Neural cell (in vitro differentiated cells): Measurements from ENCODE around the gene SP4. TPM values are rescaled to one million over a fixed set of nuclear protein-coding genes. Genes with fewer than 3 reads are reported as not detected.

ENCODE experiments used
- H2AFZ ChIP-seq: fragments of 200-600, 300-800 bp; sonication (generic), shearing (Covaris generic); 2 replicates; pipeline ENCODE4 v1.6.0; 2014; ENCODE audit warnings: low read depth, mild to moderate bottlenecking, antibody characterized with exemption, low read length, moderate library complexity
- H3F3A ChIP-seq: fragments of 200-600 bp; shearing (Covaris generic); 2 replicates; pipeline ENCODE4 v1.6.1; 2016; ENCODE audit warnings: mild to moderate bottlenecking, moderate library complexity, mixed read lengths, antibody characterized with exemption, low read length; ENCODE audit not compliant: insufficient read depth, poor library complexity, severe bottlenecking
- H3K27ac ChIP-seq: fragments of 200-600, 300-800 bp; sonication (generic), shearing (Covaris generic); 2 replicates; pipeline ENCODE4 v1.5.1; 2014; ENCODE audit warnings: mild to moderate bottlenecking, low read length, moderate library complexity
- H3K27me3 ChIP-seq: fragments of 300-800, 200-600 bp; sonication (generic), shearing (Covaris generic); 2 replicates; pipeline ENCODE4 v1.6.0; 2014; ENCODE audit warnings: mild to moderate bottlenecking, low read depth, low read length, moderate library complexity; ENCODE audit not compliant: insufficient read depth
- H3K36me3 ChIP-seq: fragments of 300-800, 200-600 bp; sonication (generic), shearing (Covaris generic); 2 replicates; pipeline ENCODE4 v1.5.1; 2014; ENCODE audit warnings: mild to moderate bottlenecking, antibody characterized with exemption, low read length, moderate library complexity; ENCODE audit not compliant: insufficient read depth
- H3K4me2 ChIP-seq: fragments of 300-800, 200-600 bp; sonication (generic), shearing (Covaris generic); 2 replicates; pipeline ENCODE4 v1.6.0; 2014; ENCODE audit warnings: mild to moderate bottlenecking, low read length
- H3K4me3 ChIP-seq: fragments of 300-800, 200-600 bp; sonication (generic), shearing (Covaris generic); 2 replicates; pipeline ENCODE4 v1.5.1; 2014; ENCODE audit warnings: mild to moderate bottlenecking, low read length, moderate library complexity
- H3K79me2 ChIP-seq: fragments of 200-600 bp; shearing (Covaris generic); replicated peaks from 2 replicates; pipeline ENCODE4 v1.6.0; 2014; ENCODE audit warnings: mild to moderate bottlenecking, low read length, moderate library complexity; ENCODE audit not compliant: insufficient read depth
- H3K9ac ChIP-seq: fragments of 300-800, 200-600 bp; sonication (generic), shearing (Covaris generic); 2 replicates; pipeline ENCODE4 v1.6.1; 2016; ENCODE audit warnings: mild to moderate bottlenecking, low read length, mixed read lengths
- H3K9me2 ChIP-seq: fragments of 200-600 bp; shearing (Covaris generic); 2 replicates; pipeline ENCODE4 v1.6.1; 2016; ENCODE audit warnings: mild to moderate bottlenecking, low read length, mixed read lengths; ENCODE audit not compliant: insufficient read depth
- H3K9me3 ChIP-seq: fragments of 200-600, 300-800 bp; sonication (generic), shearing (Covaris generic); 2 replicates; pipeline ENCODE4 v1.6.1; 2016; ENCODE audit warnings: mild to moderate bottlenecking, mixed run types, low read length, moderate library complexity, mixed read lengths
- H4K20me1 ChIP-seq: fragments of 200-600 bp; shearing (Covaris generic); 2 replicates; pipeline ENCODE4 v1.6.1; 2016; ENCODE audit warnings: mild to moderate bottlenecking, mixed run types; ENCODE audit not compliant: insufficient read depth
- EP300 ChIP-seq: fragments of 450-650 bp; conservative IDR thresholded peaks from 2 replicates; pipeline ENCODE4 v1.6.1; 2014; ENCODE audit warnings: antibody characterized with exemption, mild to moderate bottlenecking, moderate library complexity; ENCODE audit not compliant: poor library complexity, severe bottlenecking
- EZH2 ChIP-seq: fragments of 200-600, 300-800 bp; shearing (Covaris generic), sonication (generic); IDR thresholded peaks from 2 replicates; pipeline ENCODE4 v1.6.1; 2014; ENCODE audit warnings: antibody characterized with exemption, low read length, borderline replicate concordance, mild to moderate bottlenecking; ENCODE audit not compliant: insufficient read depth, poor library complexity, severe bottlenecking
- MXI1 ChIP-seq: fragments of 450-650 bp; conservative IDR thresholded peaks from 2 replicates; pipeline ENCODE4 v1.6.1; 2014; ENCODE audit warnings: antibody characterized with exemption, mild to moderate bottlenecking; ENCODE audit not compliant: poor library complexity, severe bottlenecking
- POLR2AphosphoS5 ChIP-seq: IDR thresholded peaks from 2 replicates; pipeline ENCODE4 v1.6.1; 2012
- RAD21 ChIP-seq: fragments of 450-650 bp; conservative IDR thresholded peaks from 2 replicates; pipeline ENCODE4 v1.6.1; 2014; ENCODE audit warnings: antibody characterized with exemption, mild to moderate bottlenecking, moderate library complexity
- SMC3 ChIP-seq: fragments of 450-650 bp; conservative IDR thresholded peaks from 2 replicates; pipeline ENCODE4 v1.6.1; 2014; ENCODE audit warnings: antibody characterized with exemption, mild to moderate bottlenecking, moderate library complexity; ENCODE audit not compliant: poor library complexity
- TAF1 ChIP-seq: IDR thresholded peaks from 2 replicates; pipeline ENCODE4 v1.6.1; 2012; ENCODE audit warnings: low read depth
- polyA plus RNA-seq: library from polyadenylated mRNA; depleted of rRNA; stranded (reverse); fragments of >200 nt; gene quantifications from 2 replicates; pipeline ENCODE4 v1.2.3, GENCODE V29; 2014
- TF ChIP-seq, protein P1 (sequence below): IDR thresholded peaks from 2 replicates; pipeline ENCODE4 v1.6.1; 2012; ENCODE audit warnings: borderline replicate concordance
- TF ChIP-seq, protein P2 (sequence below): fragments of 450-650 bp; IDR thresholded peaks from 2 replicates; pipeline ENCODE4 v1.5.1; 2014; ENCODE audit warnings: antibody characterized with exemption, mild to moderate bottlenecking, moderate library complexity; ENCODE audit not compliant: poor library complexity, severe bottlenecking

The SP4 gene
- polyA plus RNA-seq, 1 donor from 2014 or later = 27.8 TPM

- TF ChIP-seq, protein P1, sequence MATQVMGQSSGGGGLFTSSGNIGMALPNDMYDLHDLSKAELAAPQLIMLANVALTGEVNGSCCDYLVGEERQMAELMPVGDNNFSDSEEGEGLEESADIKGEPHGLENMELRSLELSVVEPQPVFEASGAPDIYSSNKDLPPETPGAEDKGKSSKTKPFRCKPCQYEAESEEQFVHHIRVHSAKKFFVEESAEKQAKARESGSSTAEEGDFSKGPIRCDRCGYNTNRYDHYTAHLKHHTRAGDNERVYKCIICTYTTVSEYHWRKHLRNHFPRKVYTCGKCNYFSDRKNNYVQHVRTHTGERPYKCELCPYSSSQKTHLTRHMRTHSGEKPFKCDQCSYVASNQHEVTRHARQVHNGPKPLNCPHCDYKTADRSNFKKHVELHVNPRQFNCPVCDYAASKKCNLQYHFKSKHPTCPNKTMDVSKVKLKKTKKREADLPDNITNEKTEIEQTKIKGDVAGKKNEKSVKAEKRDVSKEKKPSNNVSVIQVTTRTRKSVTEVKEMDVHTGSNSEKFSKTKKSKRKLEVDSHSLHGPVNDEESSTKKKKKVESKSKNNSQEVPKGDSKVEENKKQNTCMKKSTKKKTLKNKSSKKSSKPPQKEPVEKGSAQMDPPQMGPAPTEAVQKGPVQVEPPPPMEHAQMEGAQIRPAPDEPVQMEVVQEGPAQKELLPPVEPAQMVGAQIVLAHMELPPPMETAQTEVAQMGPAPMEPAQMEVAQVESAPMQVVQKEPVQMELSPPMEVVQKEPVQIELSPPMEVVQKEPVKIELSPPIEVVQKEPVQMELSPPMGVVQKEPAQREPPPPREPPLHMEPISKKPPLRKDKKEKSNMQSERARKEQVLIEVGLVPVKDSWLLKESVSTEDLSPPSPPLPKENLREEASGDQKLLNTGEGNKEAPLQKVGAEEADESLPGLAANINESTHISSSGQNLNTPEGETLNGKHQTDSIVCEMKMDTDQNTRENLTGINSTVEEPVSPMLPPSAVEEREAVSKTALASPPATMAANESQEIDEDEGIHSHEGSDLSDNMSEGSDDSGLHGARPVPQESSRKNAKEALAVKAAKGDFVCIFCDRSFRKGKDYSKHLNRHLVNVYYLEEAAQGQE = no peak
- TF ChIP-seq MXI1 = no peak
- TF ChIP-seq POLR2AphosphoS5 = no peak
Observed at GRCh38 chr7:21450076-21450475, 22.2 kb downstream of the SP4 start.

DNA sequence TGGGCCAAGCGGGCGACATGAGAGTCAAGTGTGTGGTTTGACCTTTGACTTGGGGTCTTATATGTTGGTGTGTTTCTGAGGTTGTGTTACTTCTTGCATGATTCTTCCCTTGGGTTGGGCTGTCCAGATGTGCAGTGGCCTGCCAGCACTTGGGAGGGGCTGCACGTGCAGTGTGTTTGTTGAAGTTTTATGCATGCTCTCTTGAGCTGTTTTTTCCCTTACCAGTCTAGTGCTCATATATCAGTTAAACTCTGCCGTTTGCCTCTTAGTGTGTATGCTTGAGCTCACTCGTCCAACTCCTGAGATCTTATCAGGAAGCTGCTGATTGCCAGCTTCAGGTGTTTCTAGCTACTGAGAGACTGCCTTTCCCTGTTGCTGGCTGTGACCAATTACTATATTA is 23.1 kb downstream of the SP4 start:
- Histone ChIP-seq H3K27me3 (no peaks in the 10 kb centered on the region), H3K27ac (no peak overlapping the region), H2AFZ (no peak overlapping the region), H3K4me2 (no peak overlapping the region), H3F3A (no peaks in the 10 kb centered on the region), H3K9me2 (no peaks in the 10 kb centered on the region), H3K79me2 (peaks cover 35% of the 10 kb centered on the region), H3K9ac (no peak overlapping the region), H3K9me3 (peaks cover 9% of the 10 kb centered on the region), H3K4me3 (no peak overlapping the region), H3K36me3 (peaks cover 13% of the 10 kb centered on the region), H4K20me1 (no peaks in the 10 kb centered on the region)
- TF ChIP-seq, protein P2, sequence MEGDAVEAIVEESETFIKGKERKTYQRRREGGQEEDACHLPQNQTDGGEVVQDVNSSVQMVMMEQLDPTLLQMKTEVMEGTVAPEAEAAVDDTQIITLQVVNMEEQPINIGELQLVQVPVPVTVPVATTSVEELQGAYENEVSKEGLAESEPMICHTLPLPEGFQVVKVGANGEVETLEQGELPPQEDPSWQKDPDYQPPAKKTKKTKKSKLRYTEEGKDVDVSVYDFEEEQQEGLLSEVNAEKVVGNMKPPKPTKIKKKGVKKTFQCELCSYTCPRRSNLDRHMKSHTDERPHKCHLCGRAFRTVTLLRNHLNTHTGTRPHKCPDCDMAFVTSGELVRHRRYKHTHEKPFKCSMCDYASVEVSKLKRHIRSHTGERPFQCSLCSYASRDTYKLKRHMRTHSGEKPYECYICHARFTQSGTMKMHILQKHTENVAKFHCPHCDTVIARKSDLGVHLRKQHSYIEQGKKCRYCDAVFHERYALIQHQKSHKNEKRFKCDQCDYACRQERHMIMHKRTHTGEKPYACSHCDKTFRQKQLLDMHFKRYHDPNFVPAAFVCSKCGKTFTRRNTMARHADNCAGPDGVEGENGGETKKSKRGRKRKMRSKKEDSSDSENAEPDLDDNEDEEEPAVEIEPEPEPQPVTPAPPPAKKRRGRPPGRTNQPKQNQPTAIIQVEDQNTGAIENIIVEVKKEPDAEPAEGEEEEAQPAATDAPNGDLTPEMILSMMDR = no peak
- TF ChIP-seq MXI1 = no peak
- no peak for TF ChIP-seq RAD21
- TF ChIP-seq EZH2 = no peak

More at GRCh38 chr7:21450076-21450475, 22.2 kb downstream of the SP4 start:
- Histone ChIP-seq H3K36me3 (peaks cover 8% of the 10 kb centered on the region), H3K9ac (no peak overlapping the region), H4K20me1 (no peaks in the 10 kb centered on the region), H3K27ac (no peak overlapping the region), H3K4me3 (no peak overlapping the region), H3K27me3 (no peaks in the 10 kb centered on the region), H3K4me2 (no peak overlapping the region), H3K9me2 (no peaks in the 10 kb centered on the region), H3K79me2 (peaks cover 35% of the 10 kb centered on the region), H3K9me3 (peaks cover 9% of the 10 kb centered on the region), H2AFZ (no peak overlapping the region), H3F3A (no peaks in the 10 kb centered on the region)

GRCh38 chr7:21454182-21454581 is 26.3 kb downstream of the SP4 start:
- H3K79me2 ChIP-seq = peaks cover 25% of the 10 kb centered on the region
- no peaks in the 10 kb centered on the region for H4K20me1 ChIP-seq
- no peaks in the 10 kb centered on the region for H3K27me3 ChIP-seq
- H3K9ac ChIP-seq = no peak overlapping the region
- H3F3A ChIP-seq = no peaks in the 10 kb centered on the region
- H3K4me3 ChIP-seq = no peak overlapping the region
- no peaks in the 10 kb centered on the region for H3K9me2 ChIP-seq
- TF ChIP-seq, protein P2 = no peak
- TF ChIP-seq TAF1 (no peak), EZH2 (no peak), MXI1 (no peak), POLR2AphosphoS5 (no peak), RAD21 (no peak), EP300 (no peak), SMC3 (no peak)
- TF ChIP-seq, protein P1 = no peak
- no peak overlapping the region for H2AFZ ChIP-seq
- H3K4me2 ChIP-seq = no peak overlapping the region
- no peak overlapping the region for H3K27ac ChIP-seq
- peaks cover 4% of the 10 kb centered on the region for H3K9me3 ChIP-seq
- peaks cover 10% of the 10 kb centered on the region for H3K36me3 ChIP-seq
